ENCODE measurements around the gene PAPPA.

PAPPA gene

DNA sequence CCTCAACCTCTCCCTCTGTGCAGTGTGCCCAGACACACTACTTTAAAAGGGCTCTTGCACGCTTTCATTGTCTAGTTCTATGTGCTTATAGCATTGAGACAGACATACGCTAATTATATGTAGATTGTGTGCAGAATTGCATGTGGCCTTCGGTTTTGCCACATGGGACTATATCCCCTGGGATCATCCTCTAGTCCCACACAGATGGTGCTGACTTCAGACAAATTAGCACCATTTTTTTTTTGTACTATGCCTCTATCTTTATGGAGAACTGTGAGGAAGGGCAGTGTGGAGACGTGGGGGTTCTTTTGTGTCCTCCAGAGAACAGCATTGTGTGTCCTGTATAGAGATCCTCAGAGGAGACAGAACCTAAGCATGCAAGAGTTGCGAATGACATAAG lies 29.3 kb downstream of the PAPPA start:
- no peak for DNase-seq (ENCODE audit: low read depth in 2 of 2)

DNA sequence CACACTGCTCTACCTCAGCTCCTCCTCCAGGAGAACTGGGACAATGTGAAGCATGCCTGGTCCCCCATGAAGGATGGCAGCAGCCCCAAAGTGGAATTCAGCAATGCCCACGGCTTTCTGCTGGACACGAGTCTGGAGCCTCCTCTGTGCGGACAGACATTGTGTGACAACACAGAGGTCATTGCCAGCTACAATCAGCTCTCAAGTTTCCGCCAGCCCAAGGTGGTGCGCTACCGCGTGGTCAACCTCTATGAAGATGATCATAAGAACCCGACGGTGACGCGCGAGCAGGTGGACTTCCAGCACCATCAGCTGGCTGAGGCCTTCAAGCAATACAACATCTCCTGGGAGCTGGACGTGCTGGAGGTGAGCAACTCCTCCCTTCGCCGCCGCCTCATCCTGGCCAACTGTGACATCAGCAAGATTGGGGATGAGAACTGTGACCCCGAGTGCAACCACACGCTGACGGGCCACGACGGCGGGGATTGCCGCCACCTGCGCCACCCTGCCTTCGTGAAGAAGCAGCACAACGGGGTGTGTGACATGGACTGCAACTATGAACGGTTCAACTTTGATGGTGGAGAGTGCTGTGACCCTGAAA lies 34.1 kb downstream of the PAPPA start:
- DNase-seq (ENCODE audit: low read depth in 2 of 2): no peak

GRCh38 chr9:116189683-116190082 lies 36.1 kb downstream of the PAPPA start:
- DNase-seq (ENCODE audit: low read depth in 2 of 2): no peak

DNA sequence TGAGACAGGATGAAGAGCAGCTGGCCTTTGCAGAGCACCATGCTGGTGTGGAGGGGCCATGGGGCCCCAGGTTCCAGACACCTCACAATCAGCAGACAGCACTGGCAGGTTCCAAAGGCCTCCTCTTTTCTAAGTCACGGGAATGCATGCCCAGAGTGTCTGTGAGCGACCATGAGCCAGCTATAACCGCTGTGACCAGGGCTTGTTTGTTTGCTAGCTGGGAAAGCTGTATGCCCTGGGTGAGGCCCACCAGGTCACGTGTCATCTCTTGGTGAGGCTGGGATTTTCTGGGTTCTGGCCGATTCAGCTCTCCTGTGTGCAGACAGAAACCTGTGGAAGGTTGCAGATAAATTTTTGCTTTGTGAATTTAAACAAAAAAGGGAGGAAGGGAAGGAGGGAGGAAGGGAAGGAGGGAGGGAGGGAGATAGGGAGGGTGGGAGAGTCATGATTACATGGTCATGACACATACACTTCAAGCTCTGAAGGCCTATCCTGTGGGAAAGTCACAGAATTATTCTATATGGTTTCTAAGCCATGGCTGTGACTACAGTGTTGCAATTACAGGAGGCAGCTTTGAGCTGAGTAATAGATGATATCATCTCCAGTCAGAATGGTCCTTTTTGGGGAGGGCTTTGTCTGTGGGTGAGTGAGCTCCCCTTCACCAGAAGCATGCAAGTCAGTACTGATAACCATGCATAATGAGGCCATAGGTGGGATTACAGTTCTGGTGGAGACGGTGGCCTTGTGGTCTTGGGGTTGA lies 37.2 kb downstream of the PAPPA start:
- no peak for DNase-seq (ENCODE audit: low read depth in 2 of 2)

DNA sequence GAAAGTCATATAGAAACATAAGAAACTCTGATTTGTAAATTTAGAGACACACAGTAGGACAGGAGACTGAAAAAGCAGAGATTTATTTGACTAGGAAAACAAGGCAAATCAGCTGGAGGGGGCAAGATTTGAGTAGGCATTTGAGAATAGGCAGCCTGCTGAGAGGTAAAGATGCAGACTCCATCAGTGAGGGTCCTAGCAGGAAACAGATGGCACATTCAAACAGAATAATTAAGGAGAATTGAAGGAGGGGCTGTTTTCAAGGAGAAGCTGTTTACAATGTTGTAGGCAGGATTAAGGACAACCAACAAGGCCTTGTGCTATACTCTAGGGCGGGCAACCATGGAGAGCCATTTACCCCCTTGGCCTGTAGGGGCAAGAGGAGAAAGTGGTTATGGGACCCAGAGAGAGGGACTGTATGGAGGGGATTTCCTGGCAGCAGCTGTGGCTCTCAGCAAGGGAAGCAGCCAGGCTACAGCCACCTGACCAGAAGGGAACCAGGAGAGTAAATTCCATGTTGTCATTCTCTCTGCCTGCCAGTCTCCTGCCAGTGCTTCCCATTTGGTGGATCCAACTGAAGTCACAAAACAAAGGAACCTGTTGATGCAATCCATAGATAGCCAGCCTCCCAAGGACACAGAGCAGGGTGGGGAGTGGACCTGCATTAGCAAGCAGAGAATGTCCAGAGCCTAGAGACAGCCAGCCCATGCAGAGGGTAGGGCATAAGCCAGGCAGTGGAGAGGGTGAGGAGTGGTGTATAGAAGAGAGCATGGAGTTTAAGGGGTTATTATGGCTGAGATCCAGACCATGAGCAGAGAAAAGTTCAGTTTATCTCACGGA lies 38.2 kb downstream of the PAPPA start:
- no peak for DNase-seq (ENCODE audit: low read depth in 2 of 2)

DNA sequence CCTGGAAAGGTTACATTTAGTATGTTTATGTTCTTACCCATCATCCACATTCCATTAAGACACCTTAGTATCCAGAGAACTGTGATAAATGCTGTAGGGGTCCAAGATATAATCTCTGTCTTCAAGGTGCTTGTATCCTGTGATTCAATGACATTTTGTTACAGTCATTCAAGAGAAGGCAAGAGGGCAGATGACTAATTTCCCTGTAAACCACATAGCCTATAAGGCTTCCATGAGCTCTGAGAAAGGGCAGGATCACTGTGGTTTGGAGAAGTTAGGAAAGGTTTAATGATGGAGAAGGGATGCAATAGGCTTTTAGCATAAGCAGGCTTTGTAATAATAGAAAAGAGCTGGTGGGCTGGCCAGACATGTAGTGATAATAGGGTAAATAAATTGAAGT lies 40.0 kb downstream of the PAPPA start:
- no peak for DNase-seq (ENCODE audit: low read depth in 2 of 2)

DNA sequence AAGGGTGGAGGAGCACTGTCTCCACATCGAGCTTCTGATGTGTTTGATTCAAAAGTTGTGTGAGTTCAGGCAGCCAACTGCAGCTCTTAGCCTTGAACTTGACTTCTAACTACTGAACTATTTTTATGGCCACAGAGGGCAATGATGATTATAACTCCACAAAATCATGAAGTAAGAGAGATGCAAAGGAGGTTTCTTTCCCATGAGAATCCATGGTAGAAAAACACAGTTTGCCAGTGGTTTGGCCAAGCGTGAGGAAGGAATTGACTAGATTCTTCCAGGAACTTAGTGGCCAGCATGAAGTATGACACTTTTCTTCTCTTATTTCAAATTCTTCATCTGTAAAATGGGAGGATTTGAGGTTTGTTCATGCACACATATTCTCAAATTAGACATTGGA lies 43.2 kb downstream of the PAPPA start:
- DNase-seq (ENCODE audit: low read depth in 2 of 2): no peak

DNA sequence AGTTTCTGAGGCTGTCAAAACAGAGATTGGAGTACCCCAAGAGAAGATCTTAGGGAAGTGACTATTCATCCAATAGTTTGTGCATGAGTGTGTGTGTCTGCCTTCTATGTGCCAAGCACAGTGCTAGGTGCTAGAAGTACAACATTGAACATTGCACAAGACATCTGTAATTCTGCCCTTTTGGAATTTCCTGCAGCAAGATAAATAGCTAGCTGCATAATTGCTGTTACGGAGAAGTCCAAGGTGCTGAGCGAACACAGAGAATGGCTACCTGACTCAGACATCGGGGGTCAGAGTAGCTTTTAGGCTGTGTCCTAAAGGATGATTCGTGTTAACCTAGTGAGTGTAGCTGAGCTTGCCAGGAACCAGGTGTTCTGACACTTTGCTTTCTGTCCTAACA lies 44.8 kb downstream of the PAPPA start:
- DNase-seq (ENCODE audit: low read depth in 2 of 2): no peak

DNA sequence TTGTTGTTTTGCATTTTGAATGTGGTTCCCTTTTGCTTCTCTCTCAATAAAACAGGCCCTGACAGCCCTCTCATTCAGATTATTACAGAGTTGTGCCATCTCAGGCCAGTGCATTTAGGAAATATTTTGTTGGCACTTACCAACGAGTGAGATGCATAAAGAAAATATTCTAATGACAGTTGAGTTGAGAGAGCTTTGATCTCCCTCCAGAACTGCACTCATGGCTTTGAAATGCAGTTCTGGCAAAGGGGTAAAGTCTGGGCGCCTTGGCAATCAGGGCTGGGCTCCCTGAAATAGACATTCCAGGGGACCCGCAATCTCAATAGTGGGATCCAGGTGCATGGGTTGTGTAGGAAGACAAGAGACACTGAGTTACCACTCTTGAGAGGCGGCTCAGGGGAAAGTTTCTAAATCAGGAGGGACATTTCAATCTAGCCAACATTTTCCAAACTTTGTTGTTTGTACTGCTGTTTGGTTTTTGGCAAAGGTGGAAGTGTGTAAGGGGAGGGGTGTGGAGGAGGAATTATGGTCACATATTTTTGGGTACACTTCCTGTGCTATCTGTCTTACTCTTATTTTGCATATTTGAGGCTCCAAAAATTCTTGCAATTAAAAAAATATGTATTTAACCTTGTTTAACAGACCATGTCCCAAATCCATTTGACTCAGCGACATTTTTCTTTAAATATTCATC lies 48.8 kb downstream of the PAPPA start:
- no peak for DNase-seq (ENCODE audit: low read depth in 2 of 2)

GRCh38 chr9:116204252-116204882 lies 50.8 kb downstream of the PAPPA start:
- no peak for DNase-seq (ENCODE audit: low read depth in 2 of 2)

GRCh38 chr9:116207371-116208111 lies 54.0 kb downstream of the PAPPA start:
- DNase-seq (ENCODE audit: low read depth in 2 of 2): no peak

DNA sequence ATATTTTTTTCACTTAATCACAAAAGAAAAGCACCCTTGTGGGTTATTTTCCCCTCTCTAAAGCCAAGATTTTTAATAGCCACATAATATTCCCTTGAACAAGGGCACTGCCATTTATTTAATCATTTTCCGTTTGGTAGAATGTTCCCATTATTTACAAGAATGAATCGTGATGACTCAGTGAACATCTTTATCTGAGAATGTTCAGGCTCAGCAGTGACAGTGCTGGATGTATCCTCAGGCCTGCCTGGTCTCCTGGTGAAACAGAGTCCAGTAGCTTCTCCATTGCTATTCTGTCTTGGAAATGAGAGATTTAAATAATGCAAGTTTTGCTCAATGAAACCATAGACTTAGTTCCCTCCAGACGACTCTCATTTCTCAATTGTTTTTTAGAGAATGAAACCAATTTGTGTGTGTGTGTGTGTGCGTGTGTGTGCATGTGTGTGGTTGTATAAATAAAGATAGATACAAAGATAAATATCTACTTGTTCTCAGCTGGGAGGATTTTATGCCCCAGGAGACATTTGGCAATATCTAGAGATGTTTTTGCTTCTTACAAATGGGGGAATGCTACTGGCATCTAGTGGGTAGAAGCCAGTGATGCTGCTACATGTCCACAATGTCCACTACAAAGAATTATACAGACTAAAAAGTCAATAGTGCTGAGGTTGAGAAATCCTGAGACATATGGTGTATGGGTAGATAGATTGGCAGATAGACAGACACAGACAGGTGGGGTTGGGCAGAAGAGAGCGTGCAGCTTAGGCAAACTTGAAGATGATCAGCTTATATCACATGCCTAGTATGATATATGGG lies 55.0 kb downstream of the PAPPA start:
- DNase-seq (ENCODE audit: low read depth in 2 of 2): no peak

- DNase-seq (ENCODE audit: low read depth in 2 of 2): no peak
Observed at GRCh38 chr9:116209414-116210116, 56.0 kb downstream of the PAPPA start.

GRCh38 chr9:116212986-116213692 lies 59.5 kb downstream of the PAPPA start:
- DNase-seq (ENCODE audit: low read depth in 2 of 2): no peak

DNA sequence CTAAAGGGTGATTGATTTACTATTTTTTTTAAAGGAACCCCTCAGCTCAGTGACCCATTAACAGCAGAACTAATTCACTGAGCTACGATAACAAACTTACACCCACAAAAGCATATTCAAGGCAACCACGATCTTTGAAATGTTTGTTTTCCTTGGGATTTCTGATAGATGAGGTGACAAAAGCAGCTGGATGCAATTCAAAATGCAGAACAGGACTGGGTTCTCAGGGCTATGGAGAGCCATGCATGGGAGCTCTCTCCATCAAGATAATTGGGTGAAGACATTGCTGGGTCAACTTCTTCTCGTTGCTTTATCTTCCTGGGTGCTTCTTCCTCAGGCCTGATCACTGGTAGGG lies 60.1 kb downstream of the PAPPA start:
- DNase-seq (ENCODE audit: low read depth in 2 of 2): no peak

- no peak for DNase-seq (ENCODE audit: low read depth in 2 of 2)
Observed at GRCh38 chr9:116218399-116218798, 64.8 kb downstream of the PAPPA start.

DNA sequence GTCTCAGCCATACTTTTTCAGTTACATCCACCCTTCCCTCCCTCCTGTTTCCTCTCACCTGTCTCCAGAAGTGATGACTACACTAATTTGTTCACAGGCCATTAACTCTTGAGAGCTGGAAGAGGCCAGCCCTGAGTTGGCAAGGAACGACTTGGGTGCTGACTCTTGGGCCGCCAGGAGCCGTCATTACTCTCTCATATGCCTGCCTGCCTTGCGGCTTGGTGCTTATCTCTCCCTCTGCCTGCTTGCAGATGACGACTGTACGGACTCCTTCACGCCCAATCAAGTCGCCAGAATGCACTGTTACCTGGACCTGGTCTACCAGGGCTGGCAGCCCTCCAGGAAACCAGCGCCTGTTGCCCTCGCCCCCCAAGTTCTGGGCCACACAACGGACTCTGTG lies 66.1 kb downstream of the PAPPA start:
- DNase-seq (ENCODE audit: low read depth in 2 of 2): no peak

- no peak for DNase-seq (ENCODE audit: low read depth in 2 of 2)
Observed at GRCh38 chr9:116223926-116224325, 70.3 kb downstream of the PAPPA start.

- DNase-seq (ENCODE audit: low read depth in 2 of 2): no peak
Observed at GRCh38 chr9:116230051-116230632, 76.6 kb downstream of the PAPPA start.
